Nephron (organoid): ENCODE results near the gene INSC.

Experiments
- H3K27ac Mint-ChIP-seq, 3 experiments: 2 replicates each; pipeline ENCODE4 v1.8.0; 2020; ENCODE audit warnings: mixed read lengths in 3 of 3, mild to moderate bottlenecking in 2 of 3, moderate library complexity in 1 of 3
- H3K27me3 Mint-ChIP-seq: 2 replicates; pipeline ENCODE4 v1.8.0; 2021; ENCODE audit warnings: low read depth, mild to moderate bottlenecking, moderate library complexity, mixed read lengths
- H3K36me3 Mint-ChIP-seq: 2 replicates; pipeline ENCODE4 v1.8.0; 2020; ENCODE audit warnings: low read depth, mixed read lengths
- H3K4me1 Mint-ChIP-seq: 2 replicates; pipeline ENCODE4 v1.8.0; 2020; ENCODE audit warnings: mixed read lengths
- H3K4me3 Mint-ChIP-seq, 3 experiments: 2 replicates each; pipeline ENCODE4 v1.8.0; 2020; ENCODE audit warnings: mild to moderate bottlenecking in 3 of 3, mixed read lengths in 3 of 3, moderate library complexity in 2 of 3
- H3K9me3 Mint-ChIP-seq: 2 replicates; pipeline ENCODE4 v1.8.0; 2020; ENCODE audit warnings: mixed read lengths
- CTCF ChIP-seq, 3 experiments: fragments of 200-600 bp; sonication (generic); IDR thresholded peaks; one replicate each; pipeline ENCODE4 v1.5.0; 2021; ENCODE audit warnings: antibody characterized with exemption in 3 of 3; ENCODE audit not compliant: unreplicated experiment in 3 of 3

Gene INSC

GRCh38 chr11:15217416-15217815 lies 102.7 kb downstream of the INSC start:
- TF ChIP-seq CTCF (IDR thresholded peaks at IDR 0.05; ENCODE audit: unreplicated experiment in 3 of 3), result no peak

GRCh38 chr11:15222777-15223176 lies 108.1 kb downstream of the INSC start:
- Mint-ChIP-seq H3K4me3 (no peak overlapping the region), H3K36me3 (no peaks in the 10 kb centered on the region), H3K9me3 (no peaks in the 10 kb centered on the region), H3K4me1 (peaks cover 5% of the 10 kb centered on the region), H3K27ac (no peak overlapping the region), H3K27me3 (peaks cover 9% of the 10 kb centered on the region)
- no peak for TF ChIP-seq CTCF (IDR thresholded peaks at IDR 0.05; ENCODE audit: unreplicated experiment in 3 of 3)

More at GRCh38 chr11:15217416-15217815, 102.7 kb downstream of the INSC start:
- Mint-ChIP-seq H3K27ac (no peak overlapping the region), H3K9me3 (no peaks in the 10 kb centered on the region), H3K27me3 (no peaks in the 10 kb centered on the region), H3K4me1 (no peaks in the 10 kb centered on the region), H3K4me3 (no peak overlapping the region), H3K36me3 (no peaks in the 10 kb centered on the region)

GRCh38 chr11:15223318-15223717 lies 108.6 kb downstream of the INSC start:
- Mint-ChIP-seq H3K4me3 (no peak overlapping the region), H3K27ac (no peak overlapping the region), H3K9me3 (no peaks in the 10 kb centered on the region), H3K4me1 (peaks cover 5% of the 10 kb centered on the region), H3K36me3 (no peaks in the 10 kb centered on the region), H3K27me3 (peaks cover 9% of the 10 kb centered on the region)
- no peak for TF ChIP-seq CTCF (IDR thresholded peaks at IDR 0.05; ENCODE audit: unreplicated experiment in 3 of 3)

GRCh38 chr11:15224466-15224865 lies 109.7 kb downstream of the INSC start:
- H3K4me1 Mint-ChIP-seq, result peaks cover 5% of the 10 kb centered on the region
- H3K9me3 Mint-ChIP-seq, result no peaks in the 10 kb centered on the region
- no peak overlapping the region for H3K27ac Mint-ChIP-seq
- H3K4me3 Mint-ChIP-seq, result no peak overlapping the region
- no peaks in the 10 kb centered on the region for H3K36me3 Mint-ChIP-seq
- peaks cover 9% of the 10 kb centered on the region for H3K27me3 Mint-ChIP-seq
- TF ChIP-seq CTCF (IDR thresholded peaks at IDR 0.05; ENCODE audit: unreplicated experiment in 3 of 3), result no peak

- H3K4me1 Mint-ChIP-seq, result peaks cover 5% of the 10 kb centered on the region
- TF ChIP-seq CTCF (IDR thresholded peaks at IDR 0.05; ENCODE audit: unreplicated experiment in 3 of 3), result no peak
- H3K36me3 Mint-ChIP-seq, result no peaks in the 10 kb centered on the region
- H3K27me3 Mint-ChIP-seq, result peaks cover 9% of the 10 kb centered on the region
- H3K9me3 Mint-ChIP-seq, result no peaks in the 10 kb centered on the region
- H3K4me3 Mint-ChIP-seq, result peak overlapping the region in 1 of 3 experiments; percentile 23
- H3K27ac Mint-ChIP-seq, result peak overlapping the region in 1 of 3 experiments; percentile 6
These were observed 112.3 kb downstream of the INSC start for GRCh38 chr11:15227011-15227410.

GRCh38 chr11:15228331-15228849 lies 113.7 kb downstream of the INSC start:
- Mint-ChIP-seq H3K4me3 (no peak overlapping the region), H3K36me3 (no peaks in the 10 kb centered on the region), H3K27me3 (peaks cover 8% of the 10 kb centered on the region), H3K9me3 (no peaks in the 10 kb centered on the region), H3K27ac (no peak overlapping the region), H3K4me1 (peaks cover 5% of the 10 kb centered on the region)
- TF ChIP-seq CTCF (IDR thresholded peaks at IDR 0.05; ENCODE audit: unreplicated experiment in 3 of 3), result no peak
